Left lobe of liver (tissue), 2 donors: Measurements from ENCODE around the gene METTL3. TPM values are rescaled to one million over a fixed set of nuclear protein-coding genes. Genes with fewer than 3 reads are reported as not detected.
A peak's percentile ranks its signal among the peaks of the same experiment; 100 is the strongest.
"Not testable (repeated sequence)": the region's sequence is repeated elsewhere in the genome, so short reads cannot be mapped to it uniquely, and the experiment has no call there.

Experiments
- ATAC-seq: fragments of 200-7000 bp; cut with Tn5 transposase; one replicate; pipeline ENCODE4 v1.9.1; 2020; ENCODE audit warnings: mild to moderate bottlenecking, moderate library complexity
- DNase-seq: peaks from one replicate; pipeline ENCODE4 v3.0.0-alpha.2; 2020; ENCODE audit warnings: low spot score
- total RNA-seq: library from RNA; stranded (reverse); gene quantifications from one replicate; pipeline ENCODE4 v1.2.1, GENCODE V29; 2021
- donor health status: DM: no; HTN: no; CAD: no; lungs with moderate emphysema.
- donor health status: DM: no; HTN: yes; CAD: no.

The METTL3 gene
- 13.4 TPM for total RNA-seq

DNA sequence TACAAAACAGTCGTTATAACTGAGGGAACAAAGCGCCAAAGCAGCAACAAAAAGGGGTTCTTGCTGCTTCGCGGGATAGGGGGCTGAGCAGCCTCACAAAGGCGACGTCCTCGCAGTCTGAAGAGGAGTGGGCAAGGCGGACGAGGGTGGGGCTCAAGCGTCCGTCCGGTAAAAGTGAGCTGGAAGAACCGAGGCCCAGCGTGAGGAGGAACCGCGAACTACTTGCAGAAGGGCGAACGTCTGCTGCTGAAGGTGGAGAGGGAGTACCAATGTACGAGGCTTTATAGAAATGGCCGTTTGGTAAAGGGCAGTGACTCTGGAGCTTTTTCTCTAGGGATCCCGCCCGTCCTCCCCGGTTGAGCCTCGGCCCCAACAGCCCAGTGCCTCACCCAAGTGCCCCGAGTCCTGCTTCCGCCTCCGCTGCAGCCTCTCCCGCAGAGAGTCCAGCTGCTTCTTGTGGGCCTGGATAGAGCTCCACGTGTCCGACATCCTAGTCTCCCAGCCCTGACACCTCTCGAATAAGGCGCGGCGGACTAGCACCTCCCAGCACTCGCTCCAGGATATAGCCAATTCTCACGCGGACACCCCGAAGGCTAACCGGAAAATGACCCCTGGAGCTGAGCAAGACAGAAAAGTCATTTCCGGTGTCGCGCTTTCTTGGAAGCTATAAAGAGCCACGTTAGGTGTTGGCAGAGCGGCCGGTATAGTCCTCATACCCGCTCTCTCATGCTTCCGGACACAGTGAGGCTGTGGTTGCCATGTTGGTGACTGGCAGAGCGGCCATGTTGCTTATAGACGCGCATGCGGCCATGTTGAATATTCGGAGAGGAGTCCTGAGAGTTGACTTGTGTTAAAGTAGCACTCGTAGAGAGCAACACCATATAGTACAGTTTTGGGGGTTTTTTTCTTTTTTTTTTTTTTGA lies at the start of gene METTL3:
Gene METTL3, minus strand, starts transcription at position 606 of the 923 bp plus-strand sequence. Its CDS starts 117 bp downstream, at position 489.
- DNase-seq (peak; percentile 97), ATAC-seq (peak; percentile 98)

DNA sequence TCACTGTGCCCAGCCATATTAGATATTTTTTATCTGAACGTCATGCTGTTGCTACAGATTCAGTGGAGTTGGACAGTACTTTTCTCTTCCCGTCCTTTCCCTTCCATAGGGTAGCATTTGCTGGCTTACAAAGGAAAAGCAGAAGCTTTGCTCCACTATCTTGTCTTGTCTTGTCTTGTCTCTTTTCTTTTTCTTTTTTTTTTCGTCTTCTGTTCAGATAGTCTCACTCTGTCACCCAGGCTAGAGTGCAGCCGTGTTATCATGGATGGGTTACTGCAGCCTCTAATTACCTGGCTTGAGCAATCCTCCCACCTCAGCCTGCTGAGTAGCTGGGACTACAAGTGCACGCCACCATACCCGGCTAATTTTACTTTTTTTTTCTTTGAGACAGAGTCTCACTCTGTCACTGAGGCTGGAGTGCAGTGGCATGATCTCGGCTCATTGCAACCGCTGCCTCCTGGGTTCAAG lies 47.6 kb upstream of the METTL3 start:
- DNase-seq, result no peak
- ATAC-seq, result no peak

DNA sequence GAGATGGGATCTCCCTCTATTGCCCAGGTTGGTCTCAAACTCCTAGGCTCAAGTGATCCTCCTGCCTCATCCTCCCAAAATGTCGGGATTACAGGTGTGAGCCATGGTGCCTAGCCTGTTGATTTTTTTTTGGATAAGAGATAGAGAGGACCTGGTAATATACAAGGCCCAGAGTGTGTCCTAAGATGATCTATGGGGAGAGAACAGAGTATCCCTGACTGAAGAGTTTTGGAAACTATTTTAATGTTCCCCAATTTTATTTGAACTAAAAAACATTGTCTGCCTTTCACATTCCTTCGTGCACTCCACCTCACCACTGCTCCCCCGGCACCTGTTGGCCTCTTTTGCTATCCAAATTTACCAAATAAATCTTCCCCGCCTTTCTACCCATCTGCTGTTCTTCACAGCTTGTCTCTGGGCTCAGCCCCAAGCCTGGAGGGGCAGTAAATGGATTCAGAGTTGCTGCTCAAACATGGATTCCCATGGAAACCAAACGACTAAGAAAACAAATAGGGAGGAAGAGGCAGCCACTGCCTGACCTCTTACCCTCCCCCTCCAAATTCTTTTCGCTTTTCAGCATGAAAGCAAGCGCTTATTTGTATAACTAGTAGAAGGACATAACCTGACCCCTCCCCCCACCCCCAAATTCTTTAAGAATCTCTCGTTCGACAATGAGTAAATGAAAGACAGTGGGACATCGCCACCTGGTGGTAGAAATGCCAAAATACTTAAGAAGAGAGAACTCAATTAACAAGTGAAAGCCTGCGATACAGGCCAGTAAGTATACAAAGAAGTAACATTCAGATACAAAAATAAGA lies 46.2 kb upstream of the METTL3 start:
- peak; percentile 97 for ATAC-seq
- DNase-seq, result peak; percentile 60

DNA sequence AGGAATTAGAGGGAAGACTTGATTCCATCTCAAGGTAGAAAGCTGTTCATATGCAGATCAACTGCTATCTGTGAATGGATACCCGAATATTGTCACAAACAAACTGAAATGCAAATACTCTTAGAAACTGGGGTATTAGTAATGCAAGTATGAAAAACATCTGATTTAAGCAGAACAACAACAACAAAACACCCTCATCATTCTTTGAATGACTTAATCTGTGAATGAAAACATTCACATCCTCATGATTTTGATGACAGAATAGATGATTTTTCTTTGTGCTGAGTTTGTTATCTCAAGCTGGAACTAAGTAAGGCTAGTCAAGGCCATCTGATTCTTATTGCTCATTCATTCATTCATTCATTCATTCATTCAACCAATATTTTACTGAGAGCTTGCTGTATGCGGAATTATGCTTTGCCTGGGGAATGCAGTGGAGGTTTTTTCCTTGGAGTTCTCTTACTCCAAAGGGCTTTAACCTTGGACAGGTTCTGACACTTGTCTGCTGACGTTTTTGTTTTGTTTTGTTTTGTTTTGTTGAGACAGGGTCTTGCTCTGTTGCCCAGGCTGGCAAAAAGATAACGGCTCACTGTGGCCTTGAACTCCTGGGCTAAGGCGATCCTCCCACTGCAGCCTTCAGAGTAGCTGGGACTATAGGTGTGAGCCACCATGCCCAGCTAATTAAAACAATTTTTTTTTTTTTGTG lies 45.4 kb upstream of the METTL3 start:
- ATAC-seq (no peak), DNase-seq (no peak)

DNA sequence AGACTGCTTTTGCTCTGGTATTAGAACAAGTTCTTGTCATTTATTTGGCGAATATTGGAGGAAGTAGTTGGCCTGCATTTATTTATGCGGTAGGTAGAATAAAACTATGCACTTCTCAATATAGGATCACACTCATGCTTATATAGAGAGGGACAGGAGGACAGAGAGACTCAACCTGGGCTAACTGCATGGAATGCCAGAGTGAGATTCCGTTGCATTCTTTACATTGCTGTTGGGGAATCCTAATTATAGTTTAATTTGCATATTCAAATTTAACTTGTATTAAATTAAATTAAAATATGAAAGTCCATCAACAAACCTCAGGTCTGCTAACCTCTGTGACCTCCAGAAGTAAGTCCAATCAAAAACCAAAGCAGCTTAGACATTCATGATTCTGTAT lies 42.1 kb upstream of the METTL3 start:
- no peak for ATAC-seq
- DNase-seq, result no peak

GRCh38 chr14:21544588-21544987 lies 33.4 kb upstream of the METTL3 start:
- DNase-seq, ATAC-seq: not testable (repeated sequence)

DNA sequence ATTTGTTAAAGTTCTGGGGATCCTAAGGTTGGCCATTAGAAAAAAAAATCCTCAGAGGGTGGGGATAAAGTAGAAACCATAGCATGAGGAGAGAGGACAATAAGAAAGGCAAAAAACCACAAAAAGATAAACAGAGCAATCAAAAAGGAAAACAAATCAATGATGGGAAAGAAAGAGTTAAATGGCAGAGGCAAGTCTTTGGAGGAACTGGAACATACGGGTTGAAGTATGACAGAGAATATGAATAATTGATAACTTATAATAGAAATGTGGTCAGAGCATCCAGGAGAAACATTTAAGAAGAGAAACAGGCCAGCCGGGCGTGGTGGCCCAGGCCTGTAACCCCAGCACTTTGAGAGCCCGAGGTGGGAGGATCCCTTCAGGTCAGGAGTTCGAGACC lies 32.8 kb upstream of the METTL3 start:
- no peak for DNase-seq
- no peak for ATAC-seq

DNA sequence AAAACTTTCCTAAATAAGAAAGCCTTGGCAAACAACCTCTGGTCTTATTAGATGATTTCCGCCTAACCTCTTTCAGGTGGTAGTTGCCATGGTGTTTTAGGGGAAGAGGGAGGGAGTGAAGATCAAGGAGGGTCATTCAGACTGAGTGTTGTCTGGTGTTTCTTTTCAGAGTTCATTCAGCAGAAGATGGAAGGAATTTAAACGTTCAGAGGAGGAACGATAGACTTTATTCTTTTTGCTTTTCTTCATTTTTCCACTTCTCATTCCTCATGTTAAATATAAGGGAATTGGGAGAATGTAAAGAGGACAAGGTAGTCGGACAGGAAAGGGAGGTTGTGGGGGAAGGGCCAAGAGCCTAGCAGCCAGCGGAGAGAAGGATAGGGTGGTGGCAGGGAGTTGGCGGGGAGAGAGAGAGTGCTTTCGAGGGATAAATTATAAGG lies 32.4 kb upstream of the METTL3 start:
- DNase-seq (no peak), ATAC-seq (no peak)

DNA sequence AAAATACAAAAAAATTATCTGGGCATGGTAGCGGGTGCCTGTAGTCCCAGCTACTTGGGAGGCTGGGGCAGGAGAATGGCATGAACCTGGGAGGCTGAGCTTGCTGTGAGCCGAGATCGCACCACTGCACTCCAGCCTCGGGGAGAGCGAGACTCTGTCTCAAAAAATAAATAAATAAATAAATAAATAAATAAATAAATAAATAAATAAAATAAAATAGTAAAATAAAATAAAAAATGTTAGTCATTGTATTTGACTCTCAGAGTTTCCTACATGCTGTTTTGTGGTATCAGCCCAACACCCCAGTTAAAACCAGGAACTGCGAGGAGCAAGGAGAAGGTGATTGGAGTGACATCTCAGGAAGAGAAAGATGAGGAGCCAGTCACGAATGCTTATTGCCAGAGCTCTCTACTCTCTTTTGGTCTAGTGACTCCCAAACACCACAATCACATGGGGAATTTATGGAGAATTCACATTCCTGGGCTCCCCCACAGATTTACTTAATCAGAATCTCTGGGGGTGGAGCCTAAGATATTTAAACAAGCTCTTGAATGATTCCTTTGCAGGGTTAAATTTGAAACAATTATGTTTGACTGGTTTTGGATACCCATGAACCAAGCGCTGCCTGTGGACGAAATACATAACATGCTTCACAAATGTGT lies 30.4 kb upstream of the METTL3 start:
- ATAC-seq, result no peak
- DNase-seq, result no peak

DNA sequence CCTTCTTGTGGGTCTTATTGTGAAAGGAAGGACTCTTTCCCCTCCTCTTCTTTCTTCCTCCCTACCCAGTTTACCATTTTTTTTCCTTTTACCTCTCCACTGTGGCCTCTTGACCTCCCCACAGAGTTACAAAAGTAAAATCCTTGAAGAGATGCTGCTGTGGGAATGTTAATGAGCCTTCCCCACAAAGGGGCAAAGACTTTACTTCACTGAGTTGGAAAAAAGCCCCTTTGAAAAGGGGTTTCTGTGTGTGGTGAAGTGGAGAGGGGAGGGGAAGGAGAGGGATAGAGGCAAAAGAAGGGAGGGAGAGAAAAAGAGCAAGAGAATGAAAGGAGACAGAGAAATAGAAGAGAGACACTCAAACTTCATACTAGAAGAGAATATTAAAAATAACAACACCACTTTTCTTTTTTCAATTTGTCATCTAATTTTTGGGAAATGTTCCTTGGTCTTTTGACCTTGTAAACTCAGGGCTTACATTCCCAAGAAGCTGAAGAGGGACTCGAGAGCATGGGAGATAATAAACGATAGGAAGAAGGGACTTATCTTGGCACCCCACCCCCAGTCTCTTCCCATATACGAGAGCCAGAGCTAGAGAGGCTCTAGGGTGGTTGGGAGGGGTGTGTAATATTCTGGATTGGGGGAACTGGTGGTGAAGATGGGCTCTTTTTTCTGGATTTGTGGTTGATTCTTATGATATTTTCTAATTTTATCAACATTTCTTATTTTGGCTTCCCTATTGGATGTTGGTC lies 28.2 kb upstream of the METTL3 start:
- ATAC-seq (no peak), DNase-seq (no peak)

DNA sequence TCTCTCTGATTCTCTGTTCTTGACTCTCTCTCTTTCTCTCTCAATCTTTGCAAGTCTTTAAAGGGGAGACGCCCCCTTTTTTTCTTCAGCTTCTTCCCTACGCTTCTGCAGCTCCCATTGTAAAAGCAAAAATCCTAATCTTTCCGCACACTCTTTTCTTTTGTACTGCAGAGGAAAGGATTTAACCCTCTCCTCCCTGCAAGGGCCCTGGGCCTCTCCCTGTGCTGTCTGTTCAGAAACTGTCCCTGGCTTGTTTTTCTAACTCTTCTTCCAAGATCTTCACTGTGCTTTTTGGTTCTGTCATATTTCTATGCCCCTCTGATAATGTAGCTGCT lies 25.9 kb upstream of the METTL3 start:
- DNase-seq, result no peak
- no peak for ATAC-seq

DNA sequence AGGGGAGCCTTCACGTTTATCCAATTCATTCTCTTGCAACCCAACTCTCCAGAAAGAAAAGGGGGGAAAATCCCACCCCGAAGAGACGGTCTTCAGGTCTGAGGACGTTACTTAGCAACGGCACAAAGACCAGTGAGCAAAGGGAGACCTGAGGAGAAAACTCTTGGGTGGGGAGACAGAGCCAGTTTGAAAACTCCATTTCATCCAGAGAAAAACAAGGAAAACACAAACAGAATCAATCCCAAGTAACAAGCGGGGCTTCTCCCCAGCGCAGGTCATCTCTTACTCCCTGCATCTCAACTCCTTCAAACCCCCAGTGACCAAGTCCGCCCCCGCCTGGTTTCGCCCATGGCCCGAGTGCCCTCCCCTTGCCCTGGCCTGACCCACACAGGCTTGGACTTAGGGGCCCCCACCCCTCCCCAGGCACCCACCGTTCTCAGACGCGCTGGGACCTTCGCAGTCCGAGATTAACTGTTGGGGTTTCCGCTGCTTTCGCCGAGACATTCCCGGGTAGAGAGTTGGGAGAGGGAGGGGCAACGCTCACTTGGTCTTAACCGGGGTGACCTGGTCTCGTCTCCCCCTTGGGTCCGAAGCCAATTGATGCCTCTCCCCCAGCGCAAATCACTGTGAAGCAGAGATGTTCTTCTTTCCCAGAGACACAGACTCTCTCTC lies 25.4 kb upstream of the METTL3 start:
- ATAC-seq (no peak), DNase-seq (no peak)

- ATAC-seq, result no peak
- DNase-seq, result no peak
These were observed 24.6 kb upstream of the METTL3 start for GRCh38 chr14:21535545-21536417.

DNA sequence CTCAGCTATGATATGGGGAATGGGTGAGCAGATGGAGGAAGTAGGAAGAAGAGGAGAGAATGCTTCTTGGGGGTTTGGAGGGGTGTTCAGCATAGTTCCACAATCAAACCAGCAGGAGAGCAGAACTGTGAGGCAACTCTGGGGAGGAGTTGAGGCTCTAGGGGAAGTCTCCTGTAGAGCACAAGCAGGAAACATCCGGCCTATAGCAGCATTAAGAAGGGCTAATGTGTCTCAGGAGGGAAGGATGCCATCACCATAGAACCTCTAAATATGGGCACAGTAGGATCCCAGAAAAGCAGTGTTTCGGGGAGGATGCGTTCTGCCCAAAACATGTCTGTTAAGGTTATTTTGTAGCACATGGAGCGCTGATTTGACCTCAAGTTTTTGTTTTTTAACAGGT lies 23.4 kb upstream of the METTL3 start:
- DNase-seq (no peak), ATAC-seq (no peak)

GRCh38 chr14:21533294-21533693 lies 22.2 kb upstream of the METTL3 start:
- DNase-seq, result no peak
- ATAC-seq, result no peak

GRCh38 chr14:21529515-21529914 lies 18.4 kb upstream of the METTL3 start:
- DNase-seq (no peak), ATAC-seq (no peak)

DNA sequence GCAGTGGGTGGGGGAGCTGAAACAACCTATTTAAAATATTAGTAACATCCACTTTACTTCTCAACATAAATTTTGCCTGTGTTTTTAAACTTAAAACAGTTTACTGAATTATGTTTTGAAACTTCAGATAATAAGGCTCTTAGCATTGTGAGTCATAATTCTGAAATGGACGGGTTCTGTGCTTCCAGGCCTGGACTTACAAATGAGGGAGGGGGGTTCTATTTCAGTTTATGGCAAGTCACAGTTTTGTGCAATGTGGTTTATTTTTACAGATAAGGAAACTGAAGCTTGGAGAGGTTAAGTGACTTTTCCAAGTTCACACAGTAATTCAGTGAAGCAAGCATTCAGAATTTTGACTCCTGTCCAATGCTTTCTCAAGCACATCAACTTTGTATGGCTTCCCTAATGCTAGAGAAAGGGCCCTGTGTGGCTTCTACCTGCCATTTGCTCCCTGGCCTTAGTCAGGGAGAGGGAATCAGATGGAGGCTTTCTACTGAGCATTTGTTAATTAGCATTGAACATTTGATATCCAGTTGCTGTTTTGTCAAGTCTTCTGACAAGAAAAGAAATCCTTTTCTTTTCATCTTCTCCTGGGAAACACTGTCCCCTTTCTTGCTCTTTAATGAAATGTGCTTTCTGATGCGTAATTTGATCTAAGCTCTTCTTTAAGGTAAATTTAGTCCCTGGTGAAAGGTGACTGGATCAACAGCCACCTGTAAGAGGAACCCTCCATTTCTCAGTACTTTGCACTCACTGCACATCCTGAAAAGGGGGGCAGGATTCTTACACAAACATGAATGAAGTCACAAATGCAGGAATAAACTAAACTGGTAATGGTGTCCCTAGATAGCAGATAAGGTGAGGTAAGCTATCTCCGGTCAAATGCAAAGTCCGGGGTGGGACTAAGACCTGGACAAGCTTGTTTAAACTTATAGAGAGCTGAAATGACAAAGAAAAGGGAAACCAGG lies 17.5 kb upstream of the METTL3 start:
- no peak for DNase-seq
- no peak for ATAC-seq
